Measurements from ENCODE around the gene HEATR3.

The HEATR3 gene, protein sequence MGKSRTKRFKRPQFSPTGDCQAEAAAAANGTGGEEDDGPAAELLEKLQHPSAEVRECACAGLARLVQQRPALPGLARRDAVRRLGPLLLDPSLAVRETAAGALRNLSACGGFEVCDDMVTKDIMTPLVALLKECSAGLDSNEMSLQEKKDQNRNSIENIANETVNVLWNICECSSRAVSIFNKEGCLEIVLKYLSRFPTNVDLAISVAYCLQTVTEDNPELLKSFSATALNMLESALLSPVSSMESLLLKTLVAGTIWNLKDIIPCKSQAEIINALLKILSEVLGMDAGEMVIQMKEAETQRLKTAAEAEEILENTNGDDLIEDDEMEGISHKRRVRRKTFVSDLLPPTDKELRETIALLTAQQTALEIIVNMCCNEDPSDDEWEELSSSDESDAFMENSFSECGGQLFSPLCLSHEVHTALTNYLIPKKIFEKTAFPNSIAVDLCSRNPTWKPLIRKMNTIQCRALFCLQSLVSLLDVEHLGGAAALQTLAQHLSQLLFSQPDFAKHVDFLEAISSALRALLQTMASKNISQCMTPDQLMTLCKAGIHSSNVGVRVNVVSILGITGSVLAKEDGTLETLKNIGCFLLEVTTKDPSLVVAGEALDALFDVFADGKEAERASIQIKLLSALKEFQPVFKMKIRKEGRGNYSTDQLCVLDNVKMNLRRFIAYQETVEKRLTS

DNA sequence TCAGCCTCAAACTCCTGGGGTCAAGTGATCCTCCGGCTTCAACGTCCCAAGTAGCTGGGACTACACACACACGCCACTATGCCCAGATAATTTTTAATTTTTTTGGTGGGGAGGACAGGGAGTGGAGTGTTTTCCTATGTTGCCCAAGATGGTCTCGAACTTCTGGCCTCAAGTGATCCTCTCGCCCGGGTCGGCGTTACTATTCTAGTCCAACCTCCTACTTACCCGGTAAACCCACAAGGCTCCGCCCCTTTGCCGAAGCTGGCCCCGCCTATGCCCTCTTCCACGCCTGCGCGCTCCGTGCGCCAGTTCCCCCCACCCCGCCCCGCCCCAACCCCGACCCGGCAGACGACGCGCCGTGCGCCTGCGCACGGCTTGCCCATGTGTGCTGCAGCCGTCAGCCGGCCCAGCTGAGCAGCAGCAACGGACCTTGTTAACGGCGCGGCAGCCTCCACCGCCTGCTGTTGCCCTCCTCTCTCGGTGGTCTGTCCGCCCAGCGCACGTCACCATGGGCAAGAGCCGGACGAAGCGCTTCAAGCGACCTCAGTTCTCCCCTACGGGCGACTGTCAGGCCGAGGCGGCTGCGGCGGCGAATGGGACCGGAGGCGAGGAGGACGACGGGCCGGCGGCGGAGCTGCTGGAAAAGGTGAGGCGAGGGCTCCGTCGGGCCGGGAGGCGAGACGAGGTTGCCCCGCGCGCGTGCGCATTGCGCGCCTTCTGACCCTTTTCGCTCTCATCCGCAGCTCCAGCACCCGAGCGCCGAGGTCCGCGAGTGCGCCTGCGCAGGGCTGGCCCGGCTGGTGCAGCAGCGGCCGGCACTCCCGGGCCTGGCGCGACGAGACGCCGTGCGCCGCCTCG is at the start of gene HEATR3:
Gene HEATR3, plus strand, starts transcription at position 347 of the 858 bp plus-strand sequence. Its CDS starts 162 bp downstream, at position 509.
- peak; percentile 92 to 95 for DNase-seq

DNA sequence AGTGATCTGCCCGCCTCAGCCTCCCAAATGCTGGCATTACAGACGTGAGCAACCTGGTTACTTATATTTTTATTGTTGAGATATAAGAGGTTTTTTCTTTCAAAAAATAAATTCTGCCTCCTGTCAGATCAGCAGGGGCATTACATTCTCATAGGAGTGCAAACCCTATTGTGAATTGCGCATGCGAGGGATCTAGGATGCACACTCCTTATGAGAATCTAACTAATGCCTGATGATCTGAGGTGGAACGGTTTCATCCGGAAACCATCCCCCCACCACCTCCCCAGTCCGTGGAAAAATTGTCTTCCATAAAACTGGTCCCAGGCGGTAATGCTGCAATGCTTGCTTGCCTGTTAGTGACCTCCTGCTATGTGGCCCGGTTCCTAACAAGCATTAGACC is 48.2 kb upstream of the HEATR3 start:
- no peak for DNase-seq

DNA sequence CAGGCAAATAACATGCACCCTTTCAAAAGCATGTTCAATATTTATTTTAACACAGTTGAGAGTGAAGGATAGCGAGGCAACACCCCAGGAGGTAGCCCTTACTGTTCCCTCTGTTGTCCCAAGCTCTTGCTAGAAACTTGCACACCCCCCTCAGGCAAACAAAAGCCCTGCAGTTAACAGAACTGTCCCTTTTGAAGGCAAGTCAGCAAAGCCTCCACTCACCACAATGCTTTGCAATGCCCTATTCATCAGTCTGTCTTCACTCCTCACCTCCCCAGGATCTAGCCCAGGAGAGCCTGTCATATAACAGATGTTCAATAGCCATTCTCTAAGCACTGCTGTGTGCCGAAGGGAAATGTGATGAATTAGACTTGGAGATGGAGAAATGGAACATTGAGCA is 44.2 kb upstream of the HEATR3 start:
- DNase-seq, result no peak

DNA sequence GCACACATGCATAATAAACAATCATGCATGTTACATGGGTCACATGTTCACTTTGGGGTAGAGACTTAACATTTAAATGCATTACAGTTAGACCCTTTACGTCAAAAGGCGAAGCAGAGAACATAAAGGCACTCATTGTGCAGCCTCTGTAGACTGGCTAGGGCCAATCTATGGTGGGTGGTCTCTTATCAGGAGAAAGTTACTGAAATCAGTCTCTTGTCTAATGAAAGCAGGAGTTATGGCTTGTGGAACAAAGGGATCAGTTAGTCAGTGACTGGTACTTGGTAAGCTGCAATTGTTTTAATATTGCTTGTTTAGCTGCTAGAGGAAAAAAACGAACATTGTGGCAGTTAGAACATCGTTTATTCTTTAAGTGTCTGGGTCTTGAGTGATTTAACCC is 42.1 kb upstream of the HEATR3 start:
- no peak for DNase-seq

DNA sequence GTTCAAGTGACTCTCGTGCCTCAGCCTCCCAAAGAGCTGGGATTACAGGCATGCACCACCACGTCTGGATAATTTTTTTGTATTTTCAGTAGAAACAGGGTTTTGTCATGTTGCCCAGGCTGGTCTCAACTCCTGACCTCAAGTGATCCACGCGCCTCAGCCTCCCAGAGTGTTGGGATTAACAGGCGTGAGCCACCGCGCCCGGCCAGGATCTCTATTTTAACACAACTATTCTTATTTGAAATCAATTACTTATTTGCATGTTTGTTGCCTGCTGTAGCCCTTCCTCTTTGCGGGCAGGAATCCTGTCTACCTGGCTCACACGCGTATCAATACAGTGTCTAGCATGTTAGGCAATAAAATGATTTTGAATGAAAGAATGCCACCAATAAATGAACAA is 41.6 kb upstream of the HEATR3 start:
- DNase-seq, result no peak

DNA sequence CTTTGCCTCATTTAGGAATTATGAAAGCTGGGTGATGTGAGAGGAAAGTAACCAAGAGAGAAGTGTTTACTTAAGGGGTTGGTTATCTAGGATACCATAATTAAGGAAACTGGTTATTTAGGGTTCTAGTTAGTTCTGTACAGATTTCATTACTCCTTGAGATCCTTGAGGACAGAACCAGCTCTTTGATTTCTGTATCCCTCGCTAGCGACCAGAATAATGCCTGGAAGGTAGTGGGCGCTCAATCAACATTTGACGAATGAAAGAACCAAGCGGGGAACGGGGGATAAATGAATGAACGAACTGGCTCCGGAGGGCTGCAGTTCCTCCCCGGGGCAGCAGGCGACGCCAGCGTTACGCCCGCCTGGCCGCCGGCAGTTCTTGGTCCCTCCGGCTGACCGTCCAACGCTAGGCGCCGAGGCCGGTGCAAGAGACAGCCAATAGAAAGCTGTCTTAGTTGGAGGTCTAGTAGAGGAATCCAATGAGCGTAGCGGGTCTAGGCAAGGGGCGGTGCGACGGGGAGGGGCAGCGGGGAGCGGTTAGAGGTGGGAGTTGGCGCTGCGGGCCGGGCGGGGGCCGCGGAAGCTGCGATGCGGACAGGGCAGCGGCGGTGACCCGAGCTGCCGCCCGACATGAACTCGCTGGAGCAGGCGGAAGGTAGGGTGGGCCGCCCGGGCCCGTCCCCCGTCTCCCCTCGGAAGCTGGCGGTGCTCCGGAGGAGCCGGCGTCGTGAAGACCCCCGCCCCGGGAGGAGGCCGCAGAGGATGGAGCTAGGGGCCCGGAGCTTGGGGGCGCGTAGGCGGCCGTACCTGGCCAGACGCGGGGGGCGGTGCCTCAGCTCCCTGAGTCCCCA is 40.9 kb upstream of the HEATR3 start, which contains the start of gene CNEP1R1:
Gene CNEP1R1, plus strand, starts transcription at position 542 of the 853 bp plus-strand sequence. Its CDS starts 91 bp downstream, at position 633.
- peak; percentile 88 to 90 for DNase-seq

DNA sequence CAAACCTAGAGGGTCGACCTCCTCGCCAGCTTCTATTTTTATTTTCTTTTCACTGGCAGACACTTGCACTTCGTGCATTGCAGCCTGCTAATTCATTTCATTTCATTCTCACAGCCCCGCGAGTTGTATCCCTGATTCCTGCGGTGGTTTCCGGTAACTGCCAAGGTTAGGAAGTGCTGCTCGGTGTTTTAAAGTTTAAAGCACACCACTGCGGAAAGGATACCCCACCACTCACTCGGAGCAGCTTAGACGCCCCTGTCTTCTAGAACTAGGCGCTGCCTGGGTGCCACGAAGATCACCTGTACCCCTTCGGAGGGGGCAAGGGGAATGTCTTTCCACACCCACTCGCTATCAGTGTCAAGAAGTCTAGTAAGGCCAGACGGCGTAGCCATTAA is 40.2 kb upstream of the HEATR3 start:
- peak; percentile 5 to 21 for DNase-seq

DNA sequence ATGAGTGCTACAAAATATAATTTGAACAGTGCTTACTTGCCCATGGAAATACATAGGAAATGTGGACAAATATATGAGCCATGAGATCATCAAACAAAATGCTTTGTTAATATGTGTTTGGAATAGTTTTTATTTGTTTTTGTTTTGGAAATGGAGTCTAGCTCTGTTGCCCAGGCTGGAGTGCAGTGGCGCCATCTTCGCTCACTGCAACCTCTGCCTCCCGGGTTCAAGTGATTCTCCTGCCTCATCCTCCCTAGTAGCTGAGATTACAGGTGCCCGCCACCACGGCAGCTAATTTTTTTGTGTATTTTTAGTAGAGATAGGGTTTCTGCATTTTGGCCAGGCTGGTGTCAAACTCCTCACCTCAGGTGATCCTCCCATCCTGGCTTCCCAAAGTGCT is 37.9 kb upstream of the HEATR3 start:
- DNase-seq, result no peak

DNA sequence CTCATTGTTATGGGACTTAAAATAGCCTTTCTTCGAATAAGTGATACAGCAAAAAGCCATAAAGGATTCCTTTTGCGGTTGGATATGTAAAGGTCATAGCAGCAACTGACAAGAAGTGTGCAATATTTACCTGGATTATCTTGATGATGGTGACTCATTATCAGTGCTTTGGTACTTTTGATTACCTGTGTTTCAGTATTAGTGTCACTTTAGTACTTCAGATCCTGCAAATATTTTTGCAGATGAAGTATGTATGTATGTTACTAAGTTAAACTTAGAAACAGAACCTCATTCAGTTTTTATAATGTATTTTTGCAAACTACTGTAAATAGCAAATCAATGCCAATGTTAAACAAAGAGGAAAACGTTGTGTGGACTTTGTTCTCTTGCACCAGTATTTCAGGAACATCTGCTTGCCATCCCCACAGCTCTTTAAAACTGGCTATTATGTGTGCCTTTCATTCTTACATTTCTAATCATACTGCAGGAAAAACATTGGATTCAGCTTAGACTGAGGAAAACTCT is 30.2 kb upstream of the HEATR3 start:
- no peak for DNase-seq

DNA sequence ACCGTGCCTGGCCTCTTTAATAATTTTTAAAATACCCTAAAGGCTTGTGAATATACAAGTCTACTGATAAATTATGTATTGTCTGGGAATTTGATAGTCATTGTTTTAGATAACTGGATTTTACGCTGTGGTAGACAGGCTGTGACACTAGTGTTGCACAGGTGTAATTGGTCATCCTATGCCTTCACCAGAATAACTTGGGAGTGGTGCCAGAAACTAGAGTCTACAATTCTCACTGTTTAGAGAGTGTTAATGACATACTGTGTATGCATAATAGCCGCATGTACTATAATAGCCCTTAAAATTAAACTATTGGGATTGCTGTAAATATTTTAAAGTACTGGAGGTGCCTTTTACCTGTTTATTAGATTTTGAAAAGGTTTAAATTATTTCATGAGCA is 29.3 kb upstream of the HEATR3 start:
- DNase-seq, result no peak

DNA sequence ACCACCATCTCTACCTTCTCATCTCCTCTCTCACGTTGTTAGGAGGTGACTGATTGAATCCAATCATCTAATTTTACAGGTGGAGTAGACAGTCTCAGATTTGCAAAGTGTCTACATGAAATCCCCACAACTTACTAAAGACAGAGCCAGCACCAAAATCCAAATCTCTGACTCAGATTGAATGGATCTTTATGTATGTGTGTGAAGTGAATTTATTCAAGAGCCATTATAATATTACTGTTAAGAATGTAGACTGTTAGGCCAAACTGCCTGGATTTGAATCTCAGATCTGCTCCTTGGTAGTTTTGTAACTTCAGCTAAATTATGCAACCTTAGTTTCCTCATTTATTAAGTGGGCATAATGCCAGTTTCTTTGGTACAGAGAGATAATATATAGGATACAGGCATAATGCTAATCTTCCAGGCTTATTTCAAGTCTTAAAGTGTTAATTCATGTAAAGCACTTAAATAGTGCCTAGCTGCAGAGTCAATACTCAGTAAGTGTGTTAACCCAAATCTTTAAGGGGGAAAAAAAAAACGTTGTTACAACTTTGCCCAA is 28.0 kb upstream of the HEATR3 start:
- DNase-seq, result no peak

DNA sequence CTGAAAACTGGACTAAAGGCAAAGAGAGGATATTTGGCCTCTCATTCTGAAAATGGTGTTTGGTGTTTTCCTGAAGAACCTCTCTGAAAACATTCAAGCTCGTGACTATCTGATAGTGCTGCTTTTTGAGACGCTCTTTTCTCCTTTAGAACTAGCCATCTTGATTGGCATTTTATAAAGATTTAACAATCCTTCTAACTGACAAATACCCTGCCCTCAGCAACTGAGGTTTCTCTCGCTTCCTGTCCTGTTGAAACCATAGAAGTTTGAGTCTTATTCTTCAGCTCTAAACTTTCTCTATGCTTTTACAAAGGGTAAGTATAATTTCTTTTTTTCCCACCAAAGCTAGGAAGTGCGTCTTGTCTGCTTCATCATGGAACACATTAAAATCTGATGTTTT is 27.5 kb upstream of the HEATR3 start:
- DNase-seq, result no peak

DNA sequence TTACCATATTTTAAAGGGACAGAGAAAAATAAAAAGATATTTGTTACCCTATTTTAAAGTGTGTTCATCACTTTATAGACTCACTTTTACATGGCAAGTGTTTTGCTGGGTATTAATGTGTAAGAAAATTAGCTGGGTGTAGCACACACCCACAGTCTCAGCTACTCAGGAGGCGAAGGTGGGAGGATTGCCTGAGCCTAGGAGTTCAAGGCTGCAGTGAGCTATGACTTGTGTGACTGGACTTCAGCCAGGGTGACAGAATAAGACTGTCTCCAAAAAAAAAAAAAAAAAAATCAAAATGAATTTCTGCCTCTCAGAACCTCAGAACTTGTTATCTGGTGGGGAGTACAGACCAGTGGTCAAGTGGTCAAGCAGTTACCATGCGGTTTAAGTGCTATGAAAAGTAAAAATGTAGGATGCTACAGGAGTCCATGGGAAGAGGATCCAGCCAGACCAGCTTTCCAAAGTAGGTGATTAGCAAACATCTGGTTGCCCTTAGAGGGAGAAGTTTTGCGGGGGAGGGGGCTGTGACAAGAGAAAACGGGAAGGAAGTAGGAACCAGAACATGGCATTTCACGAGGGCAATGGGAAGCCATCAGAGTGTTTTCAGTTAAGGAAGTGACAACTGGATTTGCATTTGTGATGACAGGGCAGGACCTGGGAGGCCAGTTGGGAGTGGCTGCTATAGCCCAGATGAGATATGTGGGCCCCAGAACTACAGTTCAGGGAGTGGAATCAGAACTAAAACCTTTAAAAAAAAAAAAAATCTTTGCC is 26.8 kb upstream of the HEATR3 start:
- DNase-seq, result no peak

DNA sequence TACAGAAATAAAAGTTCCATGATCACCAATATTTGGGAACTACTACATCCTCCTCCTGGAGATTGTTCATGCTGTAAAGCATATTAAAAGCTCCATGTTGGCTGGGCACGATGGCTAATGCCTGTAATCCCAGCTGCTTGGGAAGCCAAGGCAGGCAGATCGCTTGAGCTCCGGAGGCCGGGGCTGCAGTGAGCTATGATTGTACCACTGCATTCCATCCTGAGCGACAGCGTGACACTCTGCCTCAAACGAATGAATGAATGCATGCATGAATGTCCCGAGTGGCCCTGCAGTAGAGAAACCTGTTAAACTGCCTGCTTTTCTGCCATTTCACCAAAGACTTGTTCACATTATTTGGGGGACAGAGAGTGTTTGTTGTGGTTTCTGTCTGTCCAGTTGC is 25.8 kb upstream of the HEATR3 start:
- no peak for DNase-seq

DNA sequence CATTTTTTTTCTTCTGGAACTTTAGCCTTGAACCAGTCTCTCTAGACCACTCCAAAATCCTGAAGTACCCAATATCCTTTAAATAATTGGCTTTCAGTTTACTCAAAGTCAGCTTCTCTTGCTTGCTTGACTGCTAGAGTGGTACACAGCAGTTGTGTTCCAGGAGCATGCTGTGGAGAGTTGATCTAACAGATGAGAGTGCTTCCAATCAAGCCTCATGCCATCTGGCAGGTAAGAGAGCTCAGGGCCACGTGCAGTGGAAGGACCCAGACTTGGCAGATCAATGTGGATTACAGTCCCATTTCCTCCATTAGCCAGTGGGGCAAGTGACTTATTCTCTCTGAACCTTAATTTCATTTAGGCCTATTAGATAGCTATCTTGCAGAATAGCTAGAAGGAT is 25.1 kb upstream of the HEATR3 start:
- DNase-seq, result no peak

DNA sequence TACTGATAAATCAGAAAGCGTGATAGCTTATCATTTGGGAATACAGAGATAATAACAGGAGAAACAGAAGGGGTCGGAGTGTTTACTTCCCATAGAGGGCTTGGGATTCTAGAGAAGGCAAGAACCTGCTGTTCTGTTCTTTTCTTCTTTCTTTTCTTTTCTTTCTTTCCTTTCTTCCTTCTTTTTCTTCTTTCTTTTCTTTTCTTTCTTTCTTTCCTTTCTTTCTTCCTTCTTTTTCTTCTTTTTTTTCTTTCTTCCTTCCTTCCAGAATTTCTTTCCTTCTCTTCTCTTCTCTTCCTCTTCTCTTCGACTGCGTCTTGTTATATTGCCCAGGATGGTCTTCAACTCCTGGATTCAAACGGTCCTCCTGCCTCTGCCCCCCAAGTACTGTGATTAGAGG is 22.4 kb upstream of the HEATR3 start:
- DNase-seq, result no peak

DNA sequence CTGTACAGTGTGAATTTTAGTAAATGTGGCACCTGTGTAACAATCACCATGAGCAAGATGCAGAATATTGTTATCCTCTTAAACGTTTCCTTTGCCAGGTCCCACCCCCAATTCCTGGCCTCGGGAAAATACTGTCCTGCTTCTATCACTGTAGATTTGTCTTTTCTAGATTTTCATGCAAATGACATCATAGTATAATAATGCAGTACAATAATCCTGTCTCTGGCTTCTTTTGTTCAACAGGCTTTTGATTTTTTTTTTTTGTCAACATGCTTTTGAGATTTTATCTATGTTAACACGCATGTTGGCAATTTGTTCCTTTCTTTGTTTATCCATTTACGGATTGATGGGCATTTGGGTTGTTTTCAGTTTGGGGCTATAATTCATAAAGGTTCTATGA is 20.4 kb upstream of the HEATR3 start:
- DNase-seq, result no peak

DNA sequence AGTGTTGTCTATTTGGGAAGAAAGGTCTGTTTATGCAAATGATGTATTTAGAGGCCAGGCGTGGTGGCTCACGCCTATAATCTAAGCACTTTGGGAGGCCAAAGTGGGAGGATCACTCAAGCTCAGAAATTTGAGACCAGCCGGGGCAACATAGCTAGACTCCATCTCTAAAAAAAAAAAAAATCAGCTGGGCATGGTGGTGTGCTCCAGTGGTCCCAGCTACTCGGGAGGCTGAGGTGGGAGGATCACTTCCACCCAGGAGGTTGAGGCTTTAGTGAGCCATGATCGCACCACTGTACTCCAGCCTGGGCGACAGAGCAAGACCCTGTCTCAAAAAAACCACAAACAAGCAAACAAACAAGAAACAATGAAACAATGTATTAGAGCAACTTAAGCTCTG is 18.9 kb upstream of the HEATR3 start:
- DNase-seq, result no peak

DNA sequence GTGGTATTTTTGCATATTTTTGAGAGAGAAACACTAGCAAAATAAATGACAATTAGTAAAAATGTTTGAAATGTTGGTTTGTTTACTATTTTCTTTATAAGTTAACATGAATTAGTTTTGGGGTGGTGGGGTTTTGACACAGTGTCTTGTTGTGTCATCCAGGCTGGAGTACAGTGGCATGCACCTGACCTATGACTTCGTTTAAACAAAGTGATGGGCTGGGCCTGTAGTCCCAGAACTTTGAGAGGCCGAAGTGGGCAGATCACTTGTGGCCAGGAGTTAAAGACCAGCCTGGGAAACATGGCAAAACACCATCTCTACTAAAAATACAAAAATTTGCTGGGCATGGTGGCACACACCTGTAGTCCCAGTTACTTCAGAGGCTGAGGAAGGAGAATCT is 17.9 kb upstream of the HEATR3 start:
- no peak for DNase-seq

DNA sequence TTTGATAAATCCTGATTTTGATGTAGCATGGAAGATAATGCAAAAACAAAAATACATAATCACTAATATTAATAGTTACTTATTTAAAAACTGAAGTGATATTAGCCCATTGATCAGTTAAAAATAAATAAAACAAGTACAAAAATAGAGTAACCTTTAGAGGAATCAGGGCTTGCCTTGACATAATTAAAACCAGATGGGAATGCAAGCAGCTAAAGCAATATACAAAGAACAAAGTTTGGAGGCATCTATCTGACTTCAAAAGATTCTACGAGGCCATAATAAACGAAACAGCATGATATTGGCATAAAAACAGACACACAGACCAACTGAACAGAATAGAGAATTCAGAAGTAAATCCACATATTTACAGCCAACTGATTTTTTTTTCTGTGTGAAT is 15.0 kb upstream of the HEATR3 start:
- no peak for DNase-seq

DNA sequence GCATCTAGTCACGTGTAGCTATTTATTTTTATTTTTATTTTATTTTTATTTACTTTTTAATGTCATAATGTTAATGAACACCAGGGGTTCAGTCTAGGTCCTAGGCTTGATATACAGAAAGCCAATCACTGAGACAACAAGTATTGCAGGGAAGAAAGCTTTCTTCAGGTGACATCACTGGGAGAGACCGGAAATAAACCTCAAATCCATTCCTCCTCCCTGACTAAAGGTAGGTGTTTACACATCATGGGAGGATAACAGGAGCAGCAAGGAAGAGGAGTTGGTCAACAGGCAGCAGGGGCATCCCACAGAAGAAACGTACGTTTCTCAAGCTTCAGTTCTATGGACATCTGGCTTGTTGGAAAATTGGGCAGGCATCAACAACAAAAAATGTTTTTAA is 9.5 kb upstream of the HEATR3 start:
- no peak for DNase-seq
